Activated CD4-positive, alpha-beta T cell treated with anti-CD3 and anti-CD28 coated beads, Interleukin-2, amount 10 ng/mL, durations not matched to agents 24 days and 14 days (primary cell): Measurements from ENCODE around the gene UGT2B7. TPM values are rescaled to one million over a fixed set of nuclear protein-coding genes. Genes with fewer than 3 reads are reported as not detected.
"Not testable (repeated sequence)": the region's sequence is repeated elsewhere in the genome, so short reads cannot be mapped to it uniquely, and the experiment has no call there.

ENCODE experiments used
- DNase-seq: peaks from one replicate; pipeline ENCODE4 v3.0.0; 2022
- H3K27ac Mint-ChIP-seq: one replicate; pipeline ENCODE4 v1.8.0; 2022; ENCODE audit warnings: mild to moderate bottlenecking, mixed read lengths
- H3K27me3 Mint-ChIP-seq: one replicate; pipeline ENCODE4 v1.8.0; 2022; ENCODE audit warnings: mixed read lengths
- H3K36me3 Mint-ChIP-seq: one replicate; pipeline ENCODE4 v1.8.0; 2022; ENCODE audit warnings: low read depth, mild to moderate bottlenecking, mixed read lengths
- H3K4me1 Mint-ChIP-seq: one replicate; pipeline ENCODE4 v1.8.0; 2021; ENCODE audit warnings: mixed read lengths
- H3K4me3 Mint-ChIP-seq: one replicate; pipeline ENCODE4 v1.8.0; 2022; ENCODE audit warnings: mild to moderate bottlenecking, moderate library complexity, mixed read lengths
- H3K9me3 Mint-ChIP-seq: one replicate; pipeline ENCODE4 v1.8.0; 2021; ENCODE audit warnings: mixed read lengths
- intact Hi-C: fragments of 100-400 bp; cut with micrococcal nuclease; formaldehyde crosslinking; loops from one replicate; pipeline ENCODE4 v1.15.1; 2023
- total RNA-seq: library from RNA; stranded (reverse); gene quantifications from 2 replicates; pipeline ENCODE4 v1.2.3, GENCODE V29; 2022

Gene UGT2B7
- total RNA-seq, 1 donor from 2014 or later: not detected

GRCh38 chr4:69099910-69100309 lies 3.6 kb downstream of the UGT2B7 start:
- Mint-ChIP-seq H3K4me1 (no peaks in the 10 kb centered on the region), H3K9me3 (no peaks in the 10 kb centered on the region), H3K27me3 (no peaks in the 10 kb centered on the region), H3K4me3 (no peak overlapping the region), H3K36me3 (no peaks in the 10 kb centered on the region), H3K27ac (no peak overlapping the region)
- intact Hi-C loops: no loop called here
- no peak for DNase-seq

- DNase-seq, H3K27me3 Mint-ChIP-seq, H3K4me1 Mint-ChIP-seq, H3K27ac Mint-ChIP-seq, H3K36me3 Mint-ChIP-seq, H3K9me3 Mint-ChIP-seq, intact Hi-C loops, H3K4me3 Mint-ChIP-seq: not testable (repeated sequence)
Observed at GRCh38 chr4:69102668-69103067, 6.4 kb downstream of the UGT2B7 start.

GRCh38 chr4:69104719-69105275 lies 8.5 kb downstream of the UGT2B7 start:
- DNase-seq: no peak
- H3K36me3 Mint-ChIP-seq: no peaks in the 10 kb centered on the region
- H3K9me3 Mint-ChIP-seq: no peaks in the 10 kb centered on the region
- intact Hi-C loops: no loop called here
- H3K4me3 Mint-ChIP-seq: no peak overlapping the region
- no peak overlapping the region for H3K27ac Mint-ChIP-seq
- H3K4me1 Mint-ChIP-seq: no peaks in the 10 kb centered on the region
- no peaks in the 10 kb centered on the region for H3K27me3 Mint-ChIP-seq

- H3K36me3 Mint-ChIP-seq, H3K27ac Mint-ChIP-seq, H3K27me3 Mint-ChIP-seq, DNase-seq, H3K4me1 Mint-ChIP-seq, H3K9me3 Mint-ChIP-seq, H3K4me3 Mint-ChIP-seq, intact Hi-C loops: not testable (repeated sequence)
Observed at GRCh38 chr4:69115151-69115850, 19.0 kb downstream of the UGT2B7 start.

- no peak overlapping the region for H3K4me3 Mint-ChIP-seq
- no peaks in the 10 kb centered on the region for H3K4me1 Mint-ChIP-seq
- DNase-seq: no peak
- no peaks in the 10 kb centered on the region for H3K27me3 Mint-ChIP-seq
- no peaks in the 10 kb centered on the region for H3K36me3 Mint-ChIP-seq
- no peaks in the 10 kb centered on the region for H3K9me3 Mint-ChIP-seq
- intact Hi-C loops: no loop called here
- H3K27ac Mint-ChIP-seq: no peak overlapping the region
Observed at GRCh38 chr4:69115851-69116213, 19.6 kb downstream of the UGT2B7 start.

- no peak for DNase-seq
- intact Hi-C loops: no loop called here
- Mint-ChIP-seq H3K27ac (no peak overlapping the region), H3K4me3 (no peak overlapping the region), H3K4me1 (no peaks in the 10 kb centered on the region), H3K36me3 (no peaks in the 10 kb centered on the region), H3K9me3 (no peaks in the 10 kb centered on the region), H3K27me3 (no peaks in the 10 kb centered on the region)
Observed at GRCh38 chr4:69116645-69117321, 20.5 kb downstream of the UGT2B7 start.

- Mint-ChIP-seq H3K9me3 (no peaks in the 10 kb centered on the region), H3K36me3 (no peaks in the 10 kb centered on the region), H3K27ac (no peak overlapping the region), H3K4me3 (no peak overlapping the region), H3K4me1 (no peaks in the 10 kb centered on the region), H3K27me3 (no peaks in the 10 kb centered on the region)
- intact Hi-C loops: no loop called here
- no peak for DNase-seq
Observed at GRCh38 chr4:69120870-69121269, 24.6 kb downstream of the UGT2B7 start.

- H3K36me3 Mint-ChIP-seq: no peaks in the 10 kb centered on the region
- H3K27me3 Mint-ChIP-seq: no peaks in the 10 kb centered on the region
- H3K4me1 Mint-ChIP-seq: no peaks in the 10 kb centered on the region
- intact Hi-C loops: no loop called here
- H3K9me3 Mint-ChIP-seq: no peaks in the 10 kb centered on the region
- H3K4me3 Mint-ChIP-seq: no peak overlapping the region
- H3K27ac Mint-ChIP-seq: no peak overlapping the region
- DNase-seq: no peak
Observed at GRCh38 chr4:69122476-69122875, 26.2 kb downstream of the UGT2B7 start.

GRCh38 chr4:69124941-69125340 lies 28.7 kb downstream of the UGT2B7 start:
- H3K4me3 Mint-ChIP-seq: no peak overlapping the region
- intact Hi-C loops: no loop called here

GRCh38 chr4:69126024-69126423 lies 29.8 kb downstream of the UGT2B7 start:
- no peak overlapping the region for H3K27ac Mint-ChIP-seq
- H3K9me3 Mint-ChIP-seq: no peaks in the 10 kb centered on the region
- no peak for DNase-seq
- intact Hi-C loops: no loop called here
- H3K27me3 Mint-ChIP-seq: no peaks in the 10 kb centered on the region
- H3K36me3 Mint-ChIP-seq: no peaks in the 10 kb centered on the region
- H3K4me3 Mint-ChIP-seq: no peak overlapping the region
- H3K4me1 Mint-ChIP-seq: no peaks in the 10 kb centered on the region

More at GRCh38 chr4:69124941-69125340, 28.7 kb downstream of the UGT2B7 start:
- Mint-ChIP-seq H3K36me3 (no peaks in the 10 kb centered on the region), H3K4me1 (no peaks in the 10 kb centered on the region), H3K9me3 (no peaks in the 10 kb centered on the region), H3K27ac (no peak overlapping the region), H3K27me3 (no peaks in the 10 kb centered on the region)
- DNase-seq: no peak

GRCh38 chr4:69133993-69134392 lies 37.7 kb downstream of the UGT2B7 start:
- no peak for DNase-seq
- Mint-ChIP-seq H3K27ac (no peak overlapping the region), H3K9me3 (no peaks in the 10 kb centered on the region), H3K4me3 (no peak overlapping the region), H3K4me1 (no peaks in the 10 kb centered on the region), H3K27me3 (no peaks in the 10 kb centered on the region), H3K36me3 (no peaks in the 10 kb centered on the region)
- intact Hi-C loops: no loop called here

- no peaks in the 10 kb centered on the region for H3K9me3 Mint-ChIP-seq
- H3K4me3 Mint-ChIP-seq: no peak overlapping the region
Observed at GRCh38 chr4:69134471-69134870, 38.2 kb downstream of the UGT2B7 start.

GRCh38 chr4:69141320-69141719 lies 45.0 kb downstream of the UGT2B7 start:
- Mint-ChIP-seq H3K4me3 (no peak overlapping the region), H3K27ac (no peak overlapping the region), H3K36me3 (no peaks in the 10 kb centered on the region), H3K9me3 (no peaks in the 10 kb centered on the region), H3K27me3 (no peaks in the 10 kb centered on the region), H3K4me1 (no peaks in the 10 kb centered on the region)
- intact Hi-C loops: no loop called here
- no peak for DNase-seq

More at GRCh38 chr4:69134471-69134870, 38.2 kb downstream of the UGT2B7 start:
- H3K36me3 Mint-ChIP-seq: no peaks in the 10 kb centered on the region
- H3K4me1 Mint-ChIP-seq: no peaks in the 10 kb centered on the region
- intact Hi-C loops: no loop called here
- no peaks in the 10 kb centered on the region for H3K27me3 Mint-ChIP-seq
- no peak overlapping the region for H3K27ac Mint-ChIP-seq
- no peak for DNase-seq

GRCh38 chr4:69147334-69147733 lies 51.1 kb downstream of the UGT2B7 start:
- intact Hi-C loops: no loop called here
- H3K27me3 Mint-ChIP-seq: no peaks in the 10 kb centered on the region
- H3K4me1 Mint-ChIP-seq: no peaks in the 10 kb centered on the region
- H3K27ac Mint-ChIP-seq: no peak overlapping the region
- H3K4me3 Mint-ChIP-seq: no peak overlapping the region
- no peak for DNase-seq
- no peaks in the 10 kb centered on the region for H3K9me3 Mint-ChIP-seq
- no peaks in the 10 kb centered on the region for H3K36me3 Mint-ChIP-seq
